IMR-90 (cell line): Measurements from ENCODE around the gene GLCCI1. TPM values are rescaled to one million over a fixed set of nuclear protein-coding genes. Genes with fewer than 3 reads are reported as not detected.

Source experiments
- ATAC-seq: fragments of 200-7000 bp; cut with Tn5 transposase; 2 replicates; pipeline ENCODE4 v1.9.1; 2020; ENCODE audit warnings: low read depth, mild to moderate bottlenecking, moderate library complexity
- BruUV-seq: library from RNA; stranded (reverse); fragments of 400-500 nt; replicated peaks from 2 replicates; lab custom pipeline; 2021; lab: Mats Ljungman, UMichigan
- CTCF ChIA-PET: fragments of 300-600 bp; formaldehyde crosslinking; extraction: SDS; loops from one replicate; lab custom pipeline; 2021; ENCODE audit warnings: antibody characterized with exemption; lab: Yijun Ruan, JAX
- POLR2A ChIA-PET: fragments of 300-600 bp; sonication (Branson Sonifier 250); formaldehyde crosslinking; loops from one replicate; lab custom pipeline; 2022; ENCODE audit warnings: antibody characterized with exemption; ENCODE audit not compliant: unreplicated experiment; lab: Charles Lee
- DNase-seq: peaks from one replicate; pipeline ENCODE4 v3.0.0; 2013
- H2AFZ ChIP-seq: replicated peaks from 2 replicates; pipeline ENCODE3; 2013; ENCODE audit warnings: low read length, mild to moderate bottlenecking; ENCODE audit not compliant: poor library complexity
- H2AK5ac ChIP-seq: 2 replicates; pipeline ENCODE4 v1.6.1; 2013; ENCODE audit warnings: low read depth, low read length, inconsistent platforms
- H2AK9ac ChIP-seq: replicated peaks from 2 replicates; pipeline ENCODE3; 2013; ENCODE audit warnings: mild to moderate bottlenecking, low read depth, low read length, moderate library complexity; ENCODE audit not compliant: poor library complexity
- H2BK120ac ChIP-seq: 2 replicates; pipeline ENCODE4 v1.6.1; 2013; ENCODE audit warnings: low read depth, low read length, inconsistent platforms
- H2BK15ac ChIP-seq: 3 replicates; pipeline ENCODE4 v1.6.1; 2013; ENCODE audit warnings: low read depth, low read length, inconsistent platforms
- H2BK20ac ChIP-seq: 2 replicates; pipeline ENCODE4 v1.6.1; 2013; ENCODE audit warnings: low read depth, mild to moderate bottlenecking, inconsistent platforms, low read length, moderate library complexity
- H2BK5ac ChIP-seq: 2 replicates; pipeline ENCODE4 v1.6.1; 2013; ENCODE audit warnings: mild to moderate bottlenecking, low read depth, low read length, inconsistent platforms; ENCODE audit not compliant: poor library complexity, severe bottlenecking
- H3K14ac ChIP-seq: replicated peaks from 2 replicates; pipeline ENCODE4 v1.6.1; 2013; ENCODE audit warnings: low read depth, low read length, inconsistent platforms
- H3K18ac ChIP-seq: 2 replicates; pipeline ENCODE4 v1.6.1; 2013; ENCODE audit warnings: low read depth, low read length, control low read depth
- H3K23ac ChIP-seq: 2 replicates; pipeline ENCODE4 v1.6.1; 2013; ENCODE audit warnings: low read depth, low read length, inconsistent platforms
- H3K27ac ChIP-seq: 2 replicates; pipeline ENCODE4 v1.5.1; 2013; ENCODE audit warnings: mild to moderate bottlenecking, control low read depth, low read length; ENCODE audit not compliant: insufficient read depth
- H3K27me3 ChIP-seq: 2 replicates; pipeline ENCODE4 v1.6.1; 2013; ENCODE audit warnings: low read length; ENCODE audit not compliant: control insufficient read depth, insufficient read depth
- H3K36me3 ChIP-seq: 2 replicates; pipeline ENCODE4 v1.6.1; 2013; ENCODE audit warnings: low read length, mixed read lengths; ENCODE audit not compliant: control insufficient read depth, insufficient read depth
- H3K4ac ChIP-seq: 2 replicates; pipeline ENCODE4 v1.6.1; 2013; ENCODE audit warnings: low read depth, low read length, inconsistent platforms
- H3K4me1 ChIP-seq: 2 replicates; pipeline ENCODE4 v1.6.1; 2013; ENCODE audit warnings: low read length, mixed read lengths; ENCODE audit not compliant: control insufficient read depth, insufficient read depth
- H3K4me2 ChIP-seq: 2 replicates; pipeline ENCODE4 v1.6.1; 2013; ENCODE audit warnings: low read depth, mild to moderate bottlenecking, control low read depth, low read length, moderate library complexity
- H3K4me3 ChIP-seq: 2 replicates; pipeline ENCODE4 v1.5.1; 2013; ENCODE audit warnings: low read depth, mild to moderate bottlenecking, control low read depth, low read length, moderate library complexity; ENCODE audit not compliant: insufficient read depth
- H3K56ac ChIP-seq: 2 replicates; pipeline ENCODE4 v1.6.1; 2013; ENCODE audit warnings: low read length, inconsistent platforms; ENCODE audit not compliant: insufficient read depth; ENCODE audit errors: extremely low read depth
- H3K79me1 ChIP-seq, 2 experiments: 2 replicates each; pipeline ENCODE4 v1.6.1; 2013; ENCODE audit warnings: low read length in 2 of 2, inconsistent platforms in 1 of 2, low read depth in 1 of 2
- H3K9ac ChIP-seq: 2 replicates; pipeline ENCODE4 v1.6.1; 2013; ENCODE audit warnings: low read depth, low read length, control low read depth
- H3K9me1 ChIP-seq: 2 replicates; pipeline ENCODE4 v1.6.1; 2013; ENCODE audit warnings: low read length, inconsistent platforms; ENCODE audit not compliant: insufficient read depth
- H3K9me3 ChIP-seq: 2 replicates; pipeline ENCODE4 v1.6.1; 2013; ENCODE audit warnings: low read length; ENCODE audit not compliant: control insufficient read depth, insufficient read depth
- H4K20me1 ChIP-seq: 2 replicates; pipeline ENCODE4 v1.6.1; 2013; ENCODE audit warnings: low read length, inconsistent platforms; ENCODE audit not compliant: insufficient read depth
- H4K5ac ChIP-seq: 2 replicates; pipeline ENCODE4 v1.6.1; 2013; ENCODE audit warnings: mild to moderate bottlenecking, low read depth, low read length, control low read depth
- H4K8ac ChIP-seq, 2 experiments: 2 replicates each; pipeline ENCODE4 v1.6.1; 2013; ENCODE audit warnings: low read depth in 2 of 2, low read length in 2 of 2, control low read depth in 1 of 2, inconsistent platforms in 1 of 2
- H4K91ac ChIP-seq: 2 replicates; pipeline ENCODE4 v1.6.1; 2013; ENCODE audit warnings: low read depth, low read length, inconsistent platforms; ENCODE audit not compliant: insufficient read depth
- CEBPB ChIP-seq: IDR thresholded peaks from 2 replicates; pipeline ENCODE4 v1.6.1; 2012; ENCODE audit warnings: low read depth, low read length, improper control_type of control experiment
- CHD1 ChIP-seq: IDR thresholded peaks from 2 replicates; pipeline ENCODE4 v1.6.1; 2012; ENCODE audit warnings: low read depth, low read length, improper control_type of control experiment
- MAFK ChIP-seq: IDR thresholded peaks from 2 replicates; pipeline ENCODE4 v1.6.1; 2012; ENCODE audit warnings: low read depth, low read length, improper control_type of control experiment
- NFE2L2 ChIP-seq: fragments of 150-350 bp; IDR thresholded peaks from 2 replicates; pipeline ENCODE4 v1.6.1; 2016; ENCODE audit warnings: low read depth, mild to moderate bottlenecking, low read length
- POLR2A ChIP-seq: IDR thresholded peaks from 2 replicates; pipeline ENCODE4 v1.6.1; 2012; ENCODE audit warnings: mild to moderate bottlenecking, low read depth, low read length
- RCOR1 ChIP-seq: IDR thresholded peaks from 2 replicates; pipeline ENCODE4 v1.6.1; 2012; ENCODE audit warnings: mild to moderate bottlenecking, low read length, improper control_type of control experiment; ENCODE audit not compliant: insufficient replicate concordance
- WGBS, 2 experiments: methylation state at CpG; one replicate each; pipeline versions ENCODE4 v1.1.5 to v1.1.7; 2013; ENCODE audit warnings: missing lambda C conversion rate in 2 of 2; ENCODE audit not compliant: insufficient read length in 1 of 2; ENCODE audit errors: extremely low coverage in 2 of 2; 5-methylcytosine and 5-hydroxymethylcytosine counted together
- dilution Hi-C: fragments of 300-500 bp; cut with HindIII; formaldehyde crosslinking; loops from one replicate; pipeline ENCODE4 v1.14.3; 2018; ENCODE audit warnings: low sequenced_read_pairs; ENCODE audit not compliant: unreplicated experiment
- in situ Hi-C: fragments of 300-500 bp; cut with MboI; formaldehyde crosslinking; loops from 3 replicates; pipeline ENCODE4 v1.14.3; 2019; ENCODE audit warnings: low sequenced_read_pairs, inconsistent platforms, mixed read lengths
- intact Hi-C: fragments of 100-400 bp; cut with micrococcal nuclease; formaldehyde crosslinking; loops from 2 replicates; pipeline ENCODE4 v1.10.0; 2022
- polyA plus RNA-seq, 3 experiments: library from polyadenylated mRNA; depleted of rRNA; stranded (reverse); fragments of >200 nt; gene quantifications; 2 replicates each; pipeline ENCODE4 v1.2.3, GENCODE V29; 2012; ENCODE audit warnings: low replicate concordance in 1 of 3
- total RNA-seq: library from RNA; depleted of rRNA; stranded (reverse); fragments of >200 nt; gene quantifications from 2 replicates; pipeline ENCODE4 v1.2.3, GENCODE V29; 2012

GLCCI1 gene
- total and polyA plus RNA-seq, 2 of the 4 experiments (the other 2 are of a cell fraction), result 4.1 to 6.2 TPM

- no peak overlapping the region for H3K23ac ChIP-seq
- no peak for TF ChIP-seq RCOR1
- TF ChIP-seq CEBPB, result no peak
- no peak for TF ChIP-seq MAFK
- no peak for TF ChIP-seq CHD1
- no peak for TF ChIP-seq POLR2A
- TF ChIP-seq NFE2L2, result no peak
- no peak overlapping the region for H3K9ac ChIP-seq
- no peak overlapping the region for H3K4me2 ChIP-seq
- CTCF ChIA-PET, result no interaction called here
- H3K56ac ChIP-seq, result no peak overlapping the region
- no peaks in the 10 kb centered on the region for H3K9me3 ChIP-seq
- H3K4me1 ChIP-seq, result no peaks in the 10 kb centered on the region; the same call in 1 of the 2 replicates
- H4K8ac ChIP-seq, result no peak overlapping the region
- no peaks in the 10 kb centered on the region for H3K79me1 ChIP-seq
- no CpG with 5 or more reads among the region's 1 CpG for WGBS, 2 experiments
- no peaks in the 10 kb centered on the region for H4K20me1 ChIP-seq
- BruUV-seq, result no TSS peak
- no peak for ATAC-seq
- dilution Hi-C loops, result no loop called here
- H2BK120ac ChIP-seq, result no peak overlapping the region
- no peaks in the 10 kb centered on the region for H3K27me3 ChIP-seq
- H2AK9ac ChIP-seq, result no peak overlapping the region
- H3K4me3 ChIP-seq, result no peak overlapping the region
- no peak overlapping the region for H4K91ac ChIP-seq
- no peak overlapping the region for H2BK5ac ChIP-seq
- H2BK20ac ChIP-seq, result no peak overlapping the region
- H4K5ac ChIP-seq, result no peak overlapping the region
- no peak overlapping the region for H2BK15ac ChIP-seq
- H2AFZ ChIP-seq, result no peak overlapping the region
- no peak overlapping the region for H2AK5ac ChIP-seq
- no peak overlapping the region for H3K18ac ChIP-seq
- H3K14ac ChIP-seq, result no peak overlapping the region
- no peak for DNase-seq
- in situ Hi-C loops, result no loop called here
- H3K27ac ChIP-seq, result no peak overlapping the region
- intact Hi-C loops, result no loop called here
- POLR2A ChIA-PET, result no interaction called here
- H3K9me1 ChIP-seq, result no peaks in the 10 kb centered on the region
- H3K36me3 ChIP-seq, result no peaks in the 10 kb centered on the region
- H3K4ac ChIP-seq, result no peak overlapping the region
Measured at GRCh38 chr7:7923818-7924217, 44.8 kb upstream of the GLCCI1 start.
